GM23338 (cell line): Measurements from ENCODE around the gene MRGPRF.

ENCODE experiments used
- REST ChIP-seq: IDR thresholded peaks from one replicate; pipeline ENCODE4 v1.6.1; 2018; ENCODE audit warnings: antibody characterized with exemption; ENCODE audit not compliant: unreplicated experiment
- TF ChIP-seq, protein P1 (sequence below), 2 experiments: fragments of 200-600 bp in 1 of 2; sonication (generic) in 1 of 2; conservative IDR thresholded peaks; 2 replicates each; pipeline versions ENCODE4 v1.5.1 to v1.6.1; 2016 to 2017; ENCODE audit warnings: antibody characterized with exemption in 2 of 2, low read depth in 2 of 2, mild to moderate bottlenecking in 2 of 2, moderate library complexity in 1 of 2

DNA sequence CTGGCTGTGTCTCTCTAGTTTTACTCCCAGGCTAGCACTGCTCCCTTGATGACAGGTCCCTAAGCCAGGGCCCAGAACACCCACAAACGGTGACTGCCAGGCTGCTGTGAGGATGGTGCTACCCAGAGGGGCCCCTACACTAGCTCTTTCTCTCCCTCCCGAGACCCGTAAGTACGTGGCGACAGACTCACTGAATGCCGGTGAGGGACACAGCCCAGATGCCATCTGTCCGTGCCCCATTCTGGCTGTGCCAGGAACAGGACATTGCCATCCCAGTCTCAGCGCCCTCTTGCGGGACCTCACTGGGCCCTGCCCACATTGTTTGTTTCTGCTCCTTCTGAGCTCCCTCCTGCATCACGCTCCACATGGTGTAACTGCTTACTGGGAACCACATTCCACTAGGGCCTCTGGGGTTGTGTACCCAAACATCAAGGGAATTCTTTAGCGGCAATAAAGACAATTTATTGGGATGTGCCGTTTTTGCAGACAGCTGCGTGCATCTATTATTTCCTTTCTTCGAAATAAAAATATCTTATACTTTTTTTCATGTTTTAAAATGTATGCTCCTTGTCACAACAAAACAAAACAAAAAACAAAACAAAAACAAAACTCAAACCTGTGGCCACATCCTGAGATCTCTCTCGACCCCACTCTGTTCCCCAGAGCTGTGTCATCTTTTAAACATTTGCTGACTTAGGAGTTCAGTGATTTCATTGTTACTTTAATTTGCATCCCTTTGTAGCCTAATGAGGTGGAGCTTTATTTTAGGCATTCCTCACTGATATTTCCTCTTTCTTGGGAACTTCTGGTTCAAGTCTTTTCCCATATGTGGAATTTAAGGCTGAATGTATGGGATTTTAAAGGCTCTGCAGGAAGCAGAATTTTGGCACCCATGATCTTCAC is 31.3 kb upstream of the MRGPRF start:
- TF ChIP-seq, protein P1, sequence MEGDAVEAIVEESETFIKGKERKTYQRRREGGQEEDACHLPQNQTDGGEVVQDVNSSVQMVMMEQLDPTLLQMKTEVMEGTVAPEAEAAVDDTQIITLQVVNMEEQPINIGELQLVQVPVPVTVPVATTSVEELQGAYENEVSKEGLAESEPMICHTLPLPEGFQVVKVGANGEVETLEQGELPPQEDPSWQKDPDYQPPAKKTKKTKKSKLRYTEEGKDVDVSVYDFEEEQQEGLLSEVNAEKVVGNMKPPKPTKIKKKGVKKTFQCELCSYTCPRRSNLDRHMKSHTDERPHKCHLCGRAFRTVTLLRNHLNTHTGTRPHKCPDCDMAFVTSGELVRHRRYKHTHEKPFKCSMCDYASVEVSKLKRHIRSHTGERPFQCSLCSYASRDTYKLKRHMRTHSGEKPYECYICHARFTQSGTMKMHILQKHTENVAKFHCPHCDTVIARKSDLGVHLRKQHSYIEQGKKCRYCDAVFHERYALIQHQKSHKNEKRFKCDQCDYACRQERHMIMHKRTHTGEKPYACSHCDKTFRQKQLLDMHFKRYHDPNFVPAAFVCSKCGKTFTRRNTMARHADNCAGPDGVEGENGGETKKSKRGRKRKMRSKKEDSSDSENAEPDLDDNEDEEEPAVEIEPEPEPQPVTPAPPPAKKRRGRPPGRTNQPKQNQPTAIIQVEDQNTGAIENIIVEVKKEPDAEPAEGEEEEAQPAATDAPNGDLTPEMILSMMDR (conservative IDR thresholded peaks at IDR 0.05; ENCODE audit: low read depth in 2 of 2), result peak; percentile 56 to 78
- TF ChIP-seq REST, result no peak
